Measurements from ENCODE around the gene KLHDC4.

DNA sequence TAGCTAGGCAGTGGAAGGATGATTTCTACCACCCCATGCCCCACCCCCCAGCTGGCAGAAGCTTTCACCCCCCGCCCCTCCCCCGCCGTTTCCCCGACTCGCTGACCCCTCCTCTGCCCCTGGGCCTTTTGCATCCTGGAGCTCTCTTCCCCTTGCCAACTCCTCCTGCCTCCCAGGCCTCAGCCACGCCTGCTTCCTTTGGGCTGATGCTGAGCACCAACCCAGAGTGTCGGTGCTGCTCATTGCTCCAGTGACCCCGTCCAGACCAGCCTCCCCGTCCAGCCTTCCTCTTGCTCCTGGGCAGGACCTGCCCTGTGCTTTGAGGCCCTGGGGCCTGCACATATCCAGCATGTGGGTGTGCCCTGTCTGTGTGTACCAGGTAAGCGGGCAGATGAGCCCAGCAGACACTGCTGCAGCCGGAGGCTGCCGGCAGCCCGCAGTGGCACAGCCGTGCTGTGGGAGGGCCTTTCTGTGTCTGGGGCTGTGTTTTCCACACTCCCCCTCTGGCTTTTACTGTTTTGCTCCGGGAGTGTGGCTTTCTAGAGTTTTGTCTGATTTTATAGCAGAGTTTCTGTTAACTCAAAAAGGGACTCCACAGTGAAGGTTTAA, 90.6 kb downstream of the KLHDC4 start:
- TF ChIP-seq, protein P1, sequence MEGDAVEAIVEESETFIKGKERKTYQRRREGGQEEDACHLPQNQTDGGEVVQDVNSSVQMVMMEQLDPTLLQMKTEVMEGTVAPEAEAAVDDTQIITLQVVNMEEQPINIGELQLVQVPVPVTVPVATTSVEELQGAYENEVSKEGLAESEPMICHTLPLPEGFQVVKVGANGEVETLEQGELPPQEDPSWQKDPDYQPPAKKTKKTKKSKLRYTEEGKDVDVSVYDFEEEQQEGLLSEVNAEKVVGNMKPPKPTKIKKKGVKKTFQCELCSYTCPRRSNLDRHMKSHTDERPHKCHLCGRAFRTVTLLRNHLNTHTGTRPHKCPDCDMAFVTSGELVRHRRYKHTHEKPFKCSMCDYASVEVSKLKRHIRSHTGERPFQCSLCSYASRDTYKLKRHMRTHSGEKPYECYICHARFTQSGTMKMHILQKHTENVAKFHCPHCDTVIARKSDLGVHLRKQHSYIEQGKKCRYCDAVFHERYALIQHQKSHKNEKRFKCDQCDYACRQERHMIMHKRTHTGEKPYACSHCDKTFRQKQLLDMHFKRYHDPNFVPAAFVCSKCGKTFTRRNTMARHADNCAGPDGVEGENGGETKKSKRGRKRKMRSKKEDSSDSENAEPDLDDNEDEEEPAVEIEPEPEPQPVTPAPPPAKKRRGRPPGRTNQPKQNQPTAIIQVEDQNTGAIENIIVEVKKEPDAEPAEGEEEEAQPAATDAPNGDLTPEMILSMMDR (IDR thresholded peaks at IDR 0.05; ENCODE audit: insufficient read depth, low read length, poor library complexity, severe bottlenecking), result no peak
- TF ChIP-seq EZH2phosphoT487 (conservative IDR thresholded peaks at IDR 0.05; ENCODE audit: low read length), result no peak

Measured in SU-DHL-6 (cell line).